PC-9 (cell line): ENCODE measurements around the gene SLC1A4. TPM values are rescaled to one million over a fixed set of nuclear protein-coding genes. Genes with fewer than 3 reads are reported as not detected.

Experiments
- BruUV-seq: library from RNA; stranded (reverse); fragments of 400-500 nt; replicated peaks from 2 replicates; lab custom pipeline; 2021; lab: Mats Ljungman, UMichigan
- CTCF ChIA-PET: fragments of 300-600 bp; sonication (Branson Sonifier 250); formaldehyde crosslinking; loops from one replicate; lab custom pipeline; 2022; ENCODE audit warnings: antibody characterized with exemption; lab: Charles Lee
- POLR2A ChIA-PET: fragments of 300-600 bp; sonication (Branson Sonifier 250); formaldehyde crosslinking; loops from one replicate; lab custom pipeline; 2022; ENCODE audit warnings: antibody characterized with exemption; ENCODE audit not compliant: unreplicated experiment; lab: Charles Lee
- DNase-seq, 2 experiments: peaks; one replicate each; pipeline versions ENCODE4 v3.0.0 to v3.0.0-alpha.2; 2015 to 2022; ENCODE audit warnings: mixed read lengths in 1 of 2
- H2AFZ ChIP-seq: fragments of 200-600 bp; sonication (generic); 2 replicates; pipeline ENCODE4 v1.8.1; 2017; ENCODE audit warnings: antibody characterized with exemption
- H3F3A ChIP-seq: fragments of 200-600 bp; sonication (generic); 2 replicates; pipeline ENCODE4 v1.8.1; 2017; ENCODE audit warnings: antibody characterized with exemption, mild to moderate bottlenecking, low read depth; ENCODE audit not compliant: insufficient read depth
- H3K27ac ChIP-seq: fragments of 200-600 bp; sonication (generic); 2 replicates; pipeline ENCODE4 v1.6.1; 2016; ENCODE audit warnings: mixed run types
- H3K27me3 ChIP-seq: fragments of 200-600 bp; sonication (generic); 2 replicates; pipeline ENCODE4 v1.6.1; 2016; ENCODE audit warnings: low read depth, mixed run types; ENCODE audit not compliant: insufficient read depth
- H3K36me3 ChIP-seq: fragments of 200-600 bp; sonication (generic); 2 replicates; pipeline ENCODE4 v1.6.1; 2016; ENCODE audit warnings: low read depth, mixed run types
- H3K4me1 ChIP-seq: fragments of 200-600 bp; sonication (generic); replicated peaks from 2 replicates; pipeline ENCODE4 v1.6.1; 2016; ENCODE audit warnings: mixed run types; ENCODE audit not compliant: insufficient read depth
- H3K4me2 ChIP-seq: fragments of 200-600 bp; sonication (generic); 2 replicates; pipeline ENCODE4 v1.6.1; 2017; ENCODE audit warnings: mixed run types
- H3K4me3 ChIP-seq: fragments of 200-600 bp; sonication (generic); 2 replicates; pipeline ENCODE4 v1.6.1; 2016; ENCODE audit warnings: mixed run types
- H3K79me2 ChIP-seq: fragments of 200-600 bp; sonication (generic); 2 replicates; pipeline ENCODE4 v1.6.1; 2017; ENCODE audit warnings: low read depth, mixed run types
- H3K9me2 ChIP-seq: fragments of 200-600 bp; sonication (generic); 2 replicates; pipeline ENCODE4 v1.8.1; 2017; ENCODE audit warnings: mild to moderate bottlenecking; ENCODE audit not compliant: insufficient read depth
- H3K9me3 ChIP-seq: fragments of 200-600 bp; sonication (generic); 2 replicates; pipeline ENCODE4 v1.8.1; 2016; ENCODE audit warnings: low read depth; ENCODE audit not compliant: insufficient read depth
- H4K20me1 ChIP-seq: fragments of 200-600 bp; sonication (generic); 2 replicates; pipeline ENCODE4 v1.8.1; 2017; ENCODE audit not compliant: insufficient read depth
- EZH2 ChIP-seq: fragments of 200-600 bp; sonication (generic); IDR thresholded peaks from 2 replicates; pipeline ENCODE4 v1.8.0; 2017; ENCODE audit warnings: antibody characterized with exemption, low read depth
- intact Hi-C: fragments of 100-400 bp; cut with micrococcal nuclease; formaldehyde crosslinking; loops from one replicate; pipeline ENCODE4 v1.10.0; 2022; ENCODE audit not compliant: unreplicated experiment
- total RNA-seq: library from RNA; stranded (reverse); gene quantifications from 2 replicates; pipeline ENCODE4 v1.2.3, GENCODE V29; 2021
- TF ChIP-seq, protein P1 (sequence below): fragments of 200-600 bp; sonication (generic); conservative IDR thresholded peaks from 2 replicates; pipeline ENCODE4 v1.6.1; 2017; ENCODE audit warnings: mixed run types, antibody characterized with exemption, mild to moderate bottlenecking, moderate library complexity

The SLC1A4 gene
- total RNA-seq, 1 experiment from 2014 or later: 8.7 TPM

- intact Hi-C loops: loop anchor here (1.0 kb wide), 1 partner anchor 13 kb away; no protein-coding TSS in a partner anchor
- H3K4me1 ChIP-seq: peaks cover 16% of the 10 kb centered on the region
- ChIA-PET POLR2A (interaction anchor here (0.6 kb wide), 1 partner anchor 50 kb away, joined by 5 read pairs; no protein-coding TSS in a partner anchor), CTCF (no interaction called here)
- H4K20me1 ChIP-seq: no peaks in the 10 kb centered on the region
- H3K27ac ChIP-seq: no peak overlapping the region
- no peaks in the 10 kb centered on the region for H3K27me3 ChIP-seq
- peaks cover 5% of the 10 kb centered on the region; the same call in 1 of the 2 replicates for H3F3A ChIP-seq
- peak overlapping the region; percentile 18; the same call in 1 of the 2 replicates for H3K4me2 ChIP-seq
- TF ChIP-seq, protein P1, sequence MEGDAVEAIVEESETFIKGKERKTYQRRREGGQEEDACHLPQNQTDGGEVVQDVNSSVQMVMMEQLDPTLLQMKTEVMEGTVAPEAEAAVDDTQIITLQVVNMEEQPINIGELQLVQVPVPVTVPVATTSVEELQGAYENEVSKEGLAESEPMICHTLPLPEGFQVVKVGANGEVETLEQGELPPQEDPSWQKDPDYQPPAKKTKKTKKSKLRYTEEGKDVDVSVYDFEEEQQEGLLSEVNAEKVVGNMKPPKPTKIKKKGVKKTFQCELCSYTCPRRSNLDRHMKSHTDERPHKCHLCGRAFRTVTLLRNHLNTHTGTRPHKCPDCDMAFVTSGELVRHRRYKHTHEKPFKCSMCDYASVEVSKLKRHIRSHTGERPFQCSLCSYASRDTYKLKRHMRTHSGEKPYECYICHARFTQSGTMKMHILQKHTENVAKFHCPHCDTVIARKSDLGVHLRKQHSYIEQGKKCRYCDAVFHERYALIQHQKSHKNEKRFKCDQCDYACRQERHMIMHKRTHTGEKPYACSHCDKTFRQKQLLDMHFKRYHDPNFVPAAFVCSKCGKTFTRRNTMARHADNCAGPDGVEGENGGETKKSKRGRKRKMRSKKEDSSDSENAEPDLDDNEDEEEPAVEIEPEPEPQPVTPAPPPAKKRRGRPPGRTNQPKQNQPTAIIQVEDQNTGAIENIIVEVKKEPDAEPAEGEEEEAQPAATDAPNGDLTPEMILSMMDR: no peak
- no peak for TF ChIP-seq EZH2
- no peak overlapping the region for H3K4me3 ChIP-seq
- no peak overlapping the region for H2AFZ ChIP-seq
- DNase-seq: peak; percentile 83 to 87
- H3K9me2 ChIP-seq: no peaks in the 10 kb centered on the region
- no peaks in the 10 kb centered on the region for H3K36me3 ChIP-seq
- no TSS peak for BruUV-seq
- H3K79me2 ChIP-seq: no peaks in the 10 kb centered on the region
- no peaks in the 10 kb centered on the region for H3K9me3 ChIP-seq
These were observed 13.9 kb upstream of the SLC1A4 start for GRCh38 chr2:64975232-64975821.

GRCh38 chr2:64976276-64976675 is 12.9 kb upstream of the SLC1A4 start:
- ChIA-PET CTCF (no interaction called here), POLR2A (no interaction called here)
- Histone ChIP-seq H3K79me2 (no peaks in the 10 kb centered on the region), H3K9me3 (no peaks in the 10 kb centered on the region), H2AFZ (no peak overlapping the region), H3K27ac (no peak overlapping the region), H3K27me3 (no peaks in the 10 kb centered on the region), H3K36me3 (no peaks in the 10 kb centered on the region), H3K4me2 (no peak overlapping the region), H3K9me2 (no peaks in the 10 kb centered on the region), H3K4me3 (no peak overlapping the region), H4K20me1 (no peaks in the 10 kb centered on the region), H3K4me1 (peaks cover 16% of the 10 kb centered on the region), H3F3A (peaks cover 5% of the 10 kb centered on the region; the same call in 1 of the 2 replicates)
- BruUV-seq: no TSS peak
- intact Hi-C loops: no loop called here
- TF ChIP-seq, protein P1: no peak
- no peak for DNase-seq

- no peak overlapping the region for H3K4me2 ChIP-seq
- no peak overlapping the region for H3K4me3 ChIP-seq
- POLR2A ChIA-PET: no interaction called here
- no peaks in the 10 kb centered on the region for H3K9me2 ChIP-seq
- peaks cover 16% of the 10 kb centered on the region for H3K4me1 ChIP-seq
- DNase-seq: no peak
- no peaks in the 10 kb centered on the region for H4K20me1 ChIP-seq
- no peak overlapping the region for H2AFZ ChIP-seq
- H3F3A ChIP-seq: peaks cover 5% of the 10 kb centered on the region; the same call in 1 of the 2 replicates
- H3K36me3 ChIP-seq: no peaks in the 10 kb centered on the region
- no TSS peak for BruUV-seq
- TF ChIP-seq, protein P1: no peak
- TF ChIP-seq EZH2: no peak
- no peak overlapping the region for H3K27ac ChIP-seq
- CTCF ChIA-PET: interaction anchor here (0.6 to 0.7 kb wide), 3 partner anchors 11 to 107 kb away, joined by 3 to 5 read pairs (median 4); partner anchors contain the start of gene SLC1A4
- H3K27me3 ChIP-seq: no peaks in the 10 kb centered on the region
- no peaks in the 10 kb centered on the region for H3K79me2 ChIP-seq
- intact Hi-C loops: no loop called here
- no peaks in the 10 kb centered on the region for H3K9me3 ChIP-seq
These were observed 10.5 kb upstream of the SLC1A4 start for GRCh38 chr2:64978514-64979268.
